GM12873 (cell line): ENCODE measurements around the gene WFS1.
A peak's percentile ranks its signal among the peaks of the same experiment; 100 is the strongest.

ENCODE experiments used
- TF ChIP-seq, protein P1 (sequence below): IDR thresholded peaks from 2 replicates; pipeline ENCODE4 v1.5.1; 2012; ENCODE audit warnings: low read depth, mild to moderate bottlenecking, moderate library complexity, low read length, control low read depth; ENCODE audit not compliant: insufficient read depth; ENCODE audit errors: missing control alignments

WFS1 gene

DNA sequence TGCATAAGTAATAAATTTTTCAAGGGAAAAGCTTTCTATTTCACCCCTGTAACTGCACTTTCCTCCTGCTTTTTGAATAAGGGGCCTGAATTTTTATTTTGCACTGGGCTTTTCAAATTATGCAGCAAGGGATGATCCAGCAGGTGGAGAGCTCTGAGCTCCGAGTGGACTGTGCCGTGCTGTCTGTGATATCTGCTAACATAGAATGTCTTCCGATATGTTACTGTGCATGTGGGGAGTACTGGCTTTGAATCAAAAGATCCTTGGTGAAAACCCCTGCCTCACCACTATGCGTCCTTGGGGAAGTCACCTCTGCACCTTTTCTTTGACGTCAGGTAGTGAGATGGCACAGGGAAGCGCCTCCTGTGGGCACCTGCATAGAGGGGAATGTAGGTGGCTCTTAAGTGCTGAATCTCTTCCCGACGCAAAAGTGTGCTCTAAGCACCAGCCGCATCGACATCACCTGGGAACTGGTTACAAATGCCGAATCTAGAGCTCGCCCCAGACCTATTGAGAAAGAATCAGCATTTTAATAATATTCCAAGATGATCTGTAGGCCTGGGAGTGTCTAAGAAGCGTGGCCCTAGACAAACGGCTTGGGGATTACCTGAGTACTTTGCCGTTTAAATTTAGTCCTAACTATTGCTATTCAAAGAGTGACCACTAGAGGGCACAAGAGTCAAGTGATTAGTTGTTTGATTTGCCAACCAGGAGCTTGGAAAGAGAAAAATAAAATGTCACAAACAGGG is 19.2 kb upstream of the WFS1 start:
- TF ChIP-seq, protein P1, sequence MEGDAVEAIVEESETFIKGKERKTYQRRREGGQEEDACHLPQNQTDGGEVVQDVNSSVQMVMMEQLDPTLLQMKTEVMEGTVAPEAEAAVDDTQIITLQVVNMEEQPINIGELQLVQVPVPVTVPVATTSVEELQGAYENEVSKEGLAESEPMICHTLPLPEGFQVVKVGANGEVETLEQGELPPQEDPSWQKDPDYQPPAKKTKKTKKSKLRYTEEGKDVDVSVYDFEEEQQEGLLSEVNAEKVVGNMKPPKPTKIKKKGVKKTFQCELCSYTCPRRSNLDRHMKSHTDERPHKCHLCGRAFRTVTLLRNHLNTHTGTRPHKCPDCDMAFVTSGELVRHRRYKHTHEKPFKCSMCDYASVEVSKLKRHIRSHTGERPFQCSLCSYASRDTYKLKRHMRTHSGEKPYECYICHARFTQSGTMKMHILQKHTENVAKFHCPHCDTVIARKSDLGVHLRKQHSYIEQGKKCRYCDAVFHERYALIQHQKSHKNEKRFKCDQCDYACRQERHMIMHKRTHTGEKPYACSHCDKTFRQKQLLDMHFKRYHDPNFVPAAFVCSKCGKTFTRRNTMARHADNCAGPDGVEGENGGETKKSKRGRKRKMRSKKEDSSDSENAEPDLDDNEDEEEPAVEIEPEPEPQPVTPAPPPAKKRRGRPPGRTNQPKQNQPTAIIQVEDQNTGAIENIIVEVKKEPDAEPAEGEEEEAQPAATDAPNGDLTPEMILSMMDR: peak; percentile 70

DNA sequence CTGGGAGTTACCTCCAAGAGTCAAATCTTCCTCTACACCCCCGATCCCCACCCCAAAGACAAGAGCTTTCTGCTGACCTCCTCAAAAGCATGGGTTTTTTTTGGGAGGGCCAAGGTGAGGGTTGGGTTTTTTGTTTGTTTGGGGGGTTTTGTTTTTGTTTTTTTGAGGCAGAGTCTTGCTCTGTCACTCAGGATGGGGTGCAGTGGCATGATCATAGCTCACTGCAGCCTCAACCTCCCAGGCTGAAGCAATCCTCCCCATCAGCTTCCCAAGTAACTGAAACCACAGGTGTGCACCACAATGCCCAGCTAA is 18.7 kb upstream of the WFS1 start:
- TF ChIP-seq, protein P1: no peak

DNA sequence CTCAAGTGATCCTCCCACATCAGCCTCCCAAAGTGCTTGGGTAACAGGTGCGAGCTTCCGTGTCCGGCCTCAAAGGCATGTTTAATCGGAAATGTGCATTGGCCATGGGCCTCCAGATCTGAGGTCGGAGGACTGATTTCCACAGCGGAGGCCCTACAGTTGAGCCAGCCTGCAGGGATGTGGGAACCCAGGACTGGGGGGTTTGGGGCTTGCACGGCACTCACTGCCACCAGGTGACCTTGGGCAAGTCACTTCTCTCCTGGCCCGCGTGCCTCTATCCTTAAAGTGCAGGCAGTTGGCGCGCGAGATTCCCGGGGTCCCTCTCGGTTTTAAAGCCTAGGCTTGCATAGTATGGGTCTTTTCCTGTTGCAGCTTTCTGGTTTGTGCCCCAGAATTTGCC is 18.3 kb upstream of the WFS1 start:
- TF ChIP-seq, protein P1: no peak

DNA sequence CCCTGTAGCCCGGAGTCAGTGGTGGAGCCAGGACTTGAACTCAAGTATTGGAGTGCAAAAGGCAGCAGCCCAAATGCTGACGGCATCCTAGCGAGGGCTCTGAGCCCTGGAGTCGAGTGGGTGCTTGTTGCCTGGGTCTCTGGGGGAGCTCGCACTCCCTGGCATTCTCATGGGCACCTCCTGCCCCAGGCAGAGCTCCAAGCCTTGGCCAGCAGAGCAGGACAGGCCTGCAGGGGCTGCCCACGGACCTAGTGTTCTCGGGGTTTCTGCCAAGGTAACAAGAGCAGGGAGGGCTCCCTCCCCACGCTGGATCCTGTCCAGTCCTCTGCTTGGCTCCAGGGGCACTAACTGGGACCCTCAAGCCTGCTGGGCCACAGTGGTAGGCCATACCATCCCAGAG is 17.6 kb upstream of the WFS1 start:
- TF ChIP-seq, protein P1: no peak

DNA sequence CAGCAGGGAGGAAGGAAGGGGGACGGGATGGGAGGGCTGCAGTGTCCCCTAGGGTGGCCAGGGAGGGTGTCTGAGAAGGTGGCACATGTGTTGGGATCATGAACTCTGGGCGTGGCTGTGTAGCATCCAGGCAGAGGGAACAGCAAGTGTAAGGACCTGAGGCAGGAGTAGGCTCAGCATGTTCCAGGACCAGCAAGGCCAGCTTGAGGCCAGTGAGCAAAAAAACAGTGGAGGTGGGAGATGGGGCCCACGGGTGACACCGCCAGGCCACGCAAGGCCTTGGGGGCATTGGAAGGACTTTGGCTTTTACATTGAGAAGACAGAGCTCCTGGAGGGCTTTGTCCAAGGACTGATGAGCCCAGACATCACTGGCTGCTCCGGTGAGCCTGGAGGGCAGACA is 16.5 kb upstream of the WFS1 start:
- TF ChIP-seq, protein P1: no peak

DNA sequence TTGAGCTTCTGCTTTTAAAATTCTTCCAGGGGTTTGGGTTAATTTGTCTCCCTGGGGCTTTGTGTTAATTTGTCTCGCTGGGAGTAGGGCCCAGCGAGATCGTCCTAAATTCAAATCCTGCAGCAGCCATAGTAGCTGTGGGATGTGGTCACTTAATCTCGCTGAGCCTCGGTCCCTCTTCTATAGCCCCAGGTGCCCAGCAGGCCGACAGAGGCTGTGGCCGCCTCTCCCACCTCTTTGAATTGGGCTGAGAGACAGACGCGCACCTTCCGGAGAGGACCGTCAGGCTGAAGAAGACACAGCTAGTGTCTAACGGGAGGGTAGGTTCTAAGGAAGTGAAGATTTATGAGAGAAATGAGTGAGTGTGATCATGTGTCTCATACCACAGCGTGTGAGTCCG is 15.7 kb upstream of the WFS1 start:
- TF ChIP-seq, protein P1: no peak

DNA sequence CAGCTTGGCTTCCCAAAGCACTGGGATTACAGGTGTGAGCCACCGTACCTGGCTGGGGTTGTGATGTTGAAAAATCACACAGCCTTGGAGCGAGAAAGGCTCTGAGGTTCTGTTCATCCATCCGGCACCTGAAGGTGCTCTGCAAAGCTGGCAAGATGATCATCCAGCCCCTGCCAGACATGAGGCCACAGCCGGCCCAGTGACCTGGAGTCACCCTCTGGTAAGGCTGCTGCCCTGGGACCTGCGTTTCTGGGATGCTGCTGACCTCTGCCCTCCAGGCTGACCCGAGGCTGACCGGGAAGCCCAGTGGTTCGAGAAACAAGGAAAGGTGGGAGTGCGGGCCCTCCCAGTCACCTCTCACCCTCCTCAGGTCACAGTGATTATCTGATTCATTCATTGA is 13.5 kb upstream of the WFS1 start:
- TF ChIP-seq, protein P1: no peak
